Stomach (tissue), 4 donors: Measurements from ENCODE around the gene ZKSCAN3.

Experiments
- EP300 ChIP-seq: sonication (generic); formaldehyde crosslinking; IDR thresholded peaks from one replicate; pipeline ENCODE4 v1.6.1; 2017; ENCODE audit warnings: antibody characterized with exemption
- POLR2AphosphoS5 ChIP-seq, 3 donors: sonication (generic); formaldehyde crosslinking; IDR thresholded peaks; one replicate each; pipeline ENCODE4 v1.6.1; 2016; ENCODE audit warnings: antibody characterized with exemption in 3 of 3
- TF ChIP-seq, protein P1 (sequence below), 7 experiments: fragments of 450-650 bp in 4 of 7; fragments of 200-600 bp in 3 of 7; sonication (generic) in 3 of 7; IDR thresholded peaks; one replicate each; pipeline ENCODE4 v1.5.1; 2016 to 2019; ENCODE audit warnings: antibody characterized with exemption in 7 of 7, control low read depth in 2 of 7, mild to moderate bottlenecking in 1 of 7

DNA sequence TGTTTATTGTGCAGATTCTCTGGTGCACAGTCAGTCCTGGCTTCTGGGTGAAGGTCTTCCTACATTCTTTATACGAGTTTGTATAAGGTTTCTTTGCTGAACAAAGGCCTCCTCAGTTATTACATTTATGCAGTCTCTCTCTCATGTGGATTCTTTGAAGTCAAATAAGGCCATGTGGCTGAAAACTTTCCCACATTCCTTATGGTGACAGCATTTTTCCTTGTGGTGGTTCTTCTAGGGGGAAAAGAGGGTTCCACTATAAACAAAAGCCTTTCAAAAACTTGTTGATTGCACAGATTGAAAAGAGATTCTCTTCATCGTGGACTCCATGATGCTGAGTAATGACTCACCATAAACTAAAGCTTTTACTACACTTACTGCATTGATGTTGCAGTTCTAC lies 30.6 kb downstream of the ZKSCAN3 start:
- TF ChIP-seq, protein P1, sequence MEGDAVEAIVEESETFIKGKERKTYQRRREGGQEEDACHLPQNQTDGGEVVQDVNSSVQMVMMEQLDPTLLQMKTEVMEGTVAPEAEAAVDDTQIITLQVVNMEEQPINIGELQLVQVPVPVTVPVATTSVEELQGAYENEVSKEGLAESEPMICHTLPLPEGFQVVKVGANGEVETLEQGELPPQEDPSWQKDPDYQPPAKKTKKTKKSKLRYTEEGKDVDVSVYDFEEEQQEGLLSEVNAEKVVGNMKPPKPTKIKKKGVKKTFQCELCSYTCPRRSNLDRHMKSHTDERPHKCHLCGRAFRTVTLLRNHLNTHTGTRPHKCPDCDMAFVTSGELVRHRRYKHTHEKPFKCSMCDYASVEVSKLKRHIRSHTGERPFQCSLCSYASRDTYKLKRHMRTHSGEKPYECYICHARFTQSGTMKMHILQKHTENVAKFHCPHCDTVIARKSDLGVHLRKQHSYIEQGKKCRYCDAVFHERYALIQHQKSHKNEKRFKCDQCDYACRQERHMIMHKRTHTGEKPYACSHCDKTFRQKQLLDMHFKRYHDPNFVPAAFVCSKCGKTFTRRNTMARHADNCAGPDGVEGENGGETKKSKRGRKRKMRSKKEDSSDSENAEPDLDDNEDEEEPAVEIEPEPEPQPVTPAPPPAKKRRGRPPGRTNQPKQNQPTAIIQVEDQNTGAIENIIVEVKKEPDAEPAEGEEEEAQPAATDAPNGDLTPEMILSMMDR (IDR thresholded peaks at IDR 0.05) = no peak
- no peak for TF ChIP-seq EP300
- TF ChIP-seq POLR2AphosphoS5 (IDR thresholded peaks at IDR 0.05) = no peak
